Liver (tissue), 9 donors: ENCODE data around the gene CISD2. TPM values are rescaled to one million over a fixed set of nuclear protein-coding genes. Genes with fewer than 3 reads are reported as not detected.

Source experiments
- DNase-seq: peaks from one replicate; pipeline ENCODE4 v3.0.0-alpha.2; 2017; ENCODE audit warnings: low spot score
- H3K27ac ChIP-seq, 2 donors: one replicate each; pipeline ENCODE4 v1.7.0; 2013; ENCODE audit warnings: inconsistent platforms in 2 of 2, low read length in 2 of 2, control low read depth in 1 of 2, low read depth in 1 of 2, mild to moderate bottlenecking in 1 of 2
- H3K27me3 ChIP-seq, 4 donors: one replicate each; pipeline versions ENCODE4 v1.6.1 to v1.7.0; 2013; ENCODE audit warnings: low read length in 3 of 4, inconsistent platforms in 1 of 4, mild to moderate bottlenecking in 1 of 4, moderate library complexity in 1 of 4; ENCODE audit not compliant: control insufficient read depth in 4 of 4, insufficient read depth in 4 of 4
- H3K36me3 ChIP-seq, 4 donors: one replicate each; pipeline versions ENCODE4 v1.6.1 to v1.7.0; 2013; ENCODE audit warnings: low read length in 3 of 4, mild to moderate bottlenecking in 3 of 4, low read depth in 1 of 4, moderate library complexity in 1 of 4; ENCODE audit not compliant: control insufficient read depth in 4 of 4, insufficient read depth in 3 of 4
- H3K4me1 ChIP-seq, 4 donors: one replicate each; pipeline versions ENCODE4 v1.6.1 to v1.7.0; 2013; ENCODE audit warnings: low read length in 3 of 4, mild to moderate bottlenecking in 3 of 4, moderate library complexity in 1 of 4; ENCODE audit not compliant: control insufficient read depth in 4 of 4, insufficient read depth in 4 of 4
- H3K4me3 ChIP-seq, 3 donors: one replicate each; pipeline versions ENCODE4 v1.6.1 to v1.7.0; 2013; ENCODE audit warnings: low read length in 3 of 3, control low read depth in 1 of 3, low read depth in 1 of 3, mild to moderate bottlenecking in 1 of 3
- H3K9ac ChIP-seq, 2 donors: one replicate each; pipeline ENCODE4 v1.7.0; 2013; ENCODE audit warnings: low read length in 2 of 2, mild to moderate bottlenecking in 2 of 2, moderate library complexity in 2 of 2, control low read depth in 1 of 2, low read depth in 1 of 2
- H3K9me3 ChIP-seq, 4 donors: one replicate each; pipeline versions ENCODE4 v1.6.1 to v1.7.0; 2013; ENCODE audit warnings: low read length in 3 of 4; ENCODE audit not compliant: control insufficient read depth in 4 of 4
- ATF3 ChIP-seq: IDR thresholded peaks from 2 replicates; pipeline ENCODE4 v1.6.1; 2016; ENCODE audit warnings: antibody characterized with exemption
- CTCF ChIP-seq: fragments of 150-350 bp; IDR thresholded peaks from 2 replicates; pipeline ENCODE4 v1.5.1; 2017; ENCODE audit warnings: improper control_type of control experiment, low read depth, low read length; ENCODE audit not compliant: missing input control
- FOXA2 ChIP-seq: IDR thresholded peaks from 2 replicates; pipeline ENCODE4 v1.6.1; 2016; ENCODE audit warnings: antibody characterized with exemption
- HNF4A ChIP-seq, 2 donors: conservative IDR thresholded peaks; 2 replicates each; pipeline ENCODE4 v1.6.1; 2016; ENCODE audit warnings: antibody characterized with exemption in 2 of 2, mild to moderate bottlenecking in 2 of 2
- HNF4G ChIP-seq: IDR thresholded peaks from 2 replicates; pipeline ENCODE4 v1.6.1; 2016; ENCODE audit warnings: antibody characterized with exemption
- JUND ChIP-seq, 2 donors: IDR thresholded peaks; 2 replicates each; pipeline ENCODE4 v1.6.1; 2016; ENCODE audit warnings: antibody characterized with exemption in 2 of 2
- NR2F2 ChIP-seq: IDR thresholded peaks from 2 replicates; pipeline ENCODE4 v1.6.1; 2016; ENCODE audit warnings: antibody characterized with exemption
- RAD21 ChIP-seq, 2 donors: IDR thresholded peaks; 2 replicates each; pipeline ENCODE4 v1.6.1; 2016; ENCODE audit warnings: antibody characterized with exemption in 2 of 2, mild to moderate bottlenecking in 2 of 2
- REST ChIP-seq: IDR thresholded peaks from 2 replicates; pipeline ENCODE4 v1.6.1; 2016; ENCODE audit warnings: antibody characterized with exemption, mild to moderate bottlenecking
- RXRA ChIP-seq, 2 donors: IDR thresholded peaks; 2 replicates each; pipeline ENCODE4 v1.6.1; 2017 to 2018; ENCODE audit warnings: antibody characterized with exemption in 2 of 2, mild to moderate bottlenecking in 1 of 2
- SP1 ChIP-seq: IDR thresholded peaks from 2 replicates; pipeline ENCODE4 v1.6.1; 2018; ENCODE audit warnings: antibody characterized with exemption, mild to moderate bottlenecking
- TAF1 ChIP-seq: conservative IDR thresholded peaks from 2 replicates; pipeline ENCODE4 v1.6.1; 2016; ENCODE audit warnings: antibody characterized with exemption, mild to moderate bottlenecking
- WGBS: extraction: QIAGEN DNeasy Blood & Tissue Kit; methylation state at CpG from one replicate; pipeline ENCODE4 v1.1.7; 2013; 5-methylcytosine and 5-hydroxymethylcytosine counted together
- polyA plus RNA-seq, 2 donors: library from polyadenylated mRNA; stranded (reverse) in 1 of 2; unstranded in 1 of 2; fragments of 200-250 nt in 1 of 2; fragments of >200 nt in 1 of 2; fragmentation: Nextera tagmentation in 1 of 2; extraction: Ambion mirVana in 1 of 2; gene quantifications; one replicate each; pipeline versions ENCODE4 v1.2.1 to v1.2.3, GENCODE V29; 2013 to 2015
- total RNA-seq, 2 donors: library from RNA; depleted of rRNA; stranded (reverse); fragments of >200 nt; gene quantifications; one replicate each; pipeline ENCODE4 v1.2.3, GENCODE V29; 2014
- donor health status: healthy.
- donor health status: healthy.
- donor health status: healthy.
- donor health status: healthy.
- donor health status: healthy.

The CISD2 gene
- total and polyA plus RNA-seq, 4 donors: 31.5 to 83.2 (median 54.9) TPM

GRCh38 chr4:102823897-102824296 is 44.9 kb upstream of the CISD2 start:
- Histone ChIP-seq H3K9ac (no peak overlapping the region), H3K4me1 (peaks cover 12 to 54% (median 38%) of the 10 kb centered on the region in 4 donors), H3K4me3 (peak overlapping the region; percentile 22 to 99 (median 25)), H3K36me3 (peaks cover 0 to 2% (median 0%) of the 10 kb centered on the region in 4 donors), H3K27me3 (no peaks in the 10 kb centered on the region), H3K9me3 (no peaks in the 10 kb centered on the region), H3K27ac (no peak overlapping the region)
- no peak for TF ChIP-seq TAF1
- peak; percentile 42 for TF ChIP-seq REST
- WGBS: 45% methylated on average over 4 of the region's 4 CpGs
- DNase-seq: no peak

GRCh38 chr4:102824398-102824797 is 44.4 kb upstream of the CISD2 start:
- Histone ChIP-seq H3K4me1 (peaks cover 10 to 55% (median 37%) of the 10 kb centered on the region in 4 donors), H3K4me3 (peak overlapping the region; percentile 78 to 99 (median 98)), H3K27ac (peak overlapping the region; percentile 100), H3K9me3 (no peaks in the 10 kb centered on the region), H3K9ac (peak overlapping the region; percentile 99 to 100), H3K27me3 (no peaks in the 10 kb centered on the region), H3K36me3 (peaks cover 0 to 2% (median 0%) of the 10 kb centered on the region in 4 donors)
- under 1% methylated on average over 2 of the region's 2 CpGs for WGBS
- DNase-seq: no peak
- TF ChIP-seq SP1: no peak
- TF ChIP-seq HNF4A (conservative IDR thresholded peaks at IDR 0.05): no peak
- no peak for TF ChIP-seq RXRA (IDR thresholded peaks at IDR 0.05)
- TF ChIP-seq ATF3: no peak
- TF ChIP-seq JUND (IDR thresholded peaks at IDR 0.05): no peak
- no peak for TF ChIP-seq RAD21 (IDR thresholded peaks at IDR 0.05)
- no peak for TF ChIP-seq FOXA2
- no peak for TF ChIP-seq NR2F2
- TF ChIP-seq CTCF: no peak

- Histone ChIP-seq H3K4me1 (peaks cover 6 to 44% (median 30%) of the 10 kb centered on the region in 4 donors), H3K27me3 (no peaks in the 10 kb centered on the region), H3K9me3 (no peaks in the 10 kb centered on the region), H3K4me3 (peak overlapping the region; percentile 78 to 99 (median 98)), H3K9ac (peak overlapping the region; percentile 99 to 100), H3K27ac (peak overlapping the region; percentile 100), H3K36me3 (peaks cover 0 to 2% (median 0%) of the 10 kb centered on the region in 4 donors)
- DNase-seq: peak; percentile 50
- WGBS: under 1% methylated on average over 23 of the region's 23 CpGs
- TF ChIP-seq REST (no peak), SP1 (no peak), CTCF (no peak), TAF1 (peak; percentile 34), HNF4G (no peak)
Observed at GRCh38 chr4:102825261-102826091, 43.3 kb upstream of the CISD2 start.
